HG02763 (cell line): ENCODE data around the gene TUBGCP3.
"Not testable (repeated sequence)": the region's sequence is repeated elsewhere in the genome, so short reads cannot be mapped to it uniquely, and the experiment has no call there.

Experiments used
- ATAC-seq: cut with Tn5 transposase; IDR thresholded peaks from one replicate; pipeline ENCODE4 v1.9.1; 2021; ENCODE audit warnings: mild to moderate bottlenecking, moderate library complexity; ENCODE audit not compliant: unreplicated experiment

The TUBGCP3 gene

DNA sequence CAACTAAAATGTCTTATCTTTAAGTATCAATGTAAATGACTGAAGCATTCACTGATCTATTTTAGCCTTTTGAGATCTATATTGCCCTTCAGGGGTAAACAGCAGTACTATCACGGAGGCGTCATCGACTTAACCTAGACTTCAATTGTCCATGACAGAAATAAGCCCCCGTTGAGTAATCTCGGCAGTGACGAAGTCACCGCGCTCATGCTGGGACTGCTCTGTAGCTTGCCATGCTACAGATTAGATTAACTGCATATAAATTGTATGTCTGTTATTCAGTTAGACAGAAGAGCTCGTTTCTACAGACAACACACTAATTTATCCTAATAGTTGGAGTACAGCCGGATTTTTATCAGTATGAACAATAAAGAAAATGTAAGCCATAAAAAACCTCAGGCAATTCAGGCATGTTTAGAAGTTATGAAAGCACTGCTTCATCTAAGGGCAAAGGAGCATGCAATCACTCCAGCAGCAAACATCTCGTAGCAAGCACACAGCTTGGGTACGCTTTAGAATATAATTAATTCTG, 56.6 kb downstream of the TUBGCP3 start:
- no peak for ATAC-seq

GRCh38 chr13:112530861-112531260, 57.1 kb downstream of the TUBGCP3 start:
- ATAC-seq: no peak

DNA sequence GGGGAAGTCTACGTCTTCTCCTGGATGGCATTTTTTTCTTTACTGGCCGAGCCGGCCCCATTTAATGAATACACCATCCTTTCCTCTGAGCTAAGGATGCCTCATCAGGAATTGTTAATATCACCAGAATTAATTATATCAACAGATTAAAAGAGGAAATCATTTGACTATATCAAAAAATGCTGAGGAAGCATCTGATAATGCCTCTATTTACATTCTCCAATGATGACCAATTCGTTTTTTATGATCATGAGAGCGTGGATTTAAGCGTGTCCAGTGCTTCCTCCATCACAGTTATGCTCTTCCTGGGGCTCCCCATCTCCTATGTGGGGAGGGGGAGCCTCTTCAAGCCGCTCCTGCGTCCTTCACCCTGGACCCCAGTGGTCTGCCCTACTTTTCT, 58.7 kb downstream of the TUBGCP3 start:
- no peak for ATAC-seq

GRCh38 chr13:112526146-112526853, 61.7 kb downstream of the TUBGCP3 start:
- ATAC-seq: no peak

DNA sequence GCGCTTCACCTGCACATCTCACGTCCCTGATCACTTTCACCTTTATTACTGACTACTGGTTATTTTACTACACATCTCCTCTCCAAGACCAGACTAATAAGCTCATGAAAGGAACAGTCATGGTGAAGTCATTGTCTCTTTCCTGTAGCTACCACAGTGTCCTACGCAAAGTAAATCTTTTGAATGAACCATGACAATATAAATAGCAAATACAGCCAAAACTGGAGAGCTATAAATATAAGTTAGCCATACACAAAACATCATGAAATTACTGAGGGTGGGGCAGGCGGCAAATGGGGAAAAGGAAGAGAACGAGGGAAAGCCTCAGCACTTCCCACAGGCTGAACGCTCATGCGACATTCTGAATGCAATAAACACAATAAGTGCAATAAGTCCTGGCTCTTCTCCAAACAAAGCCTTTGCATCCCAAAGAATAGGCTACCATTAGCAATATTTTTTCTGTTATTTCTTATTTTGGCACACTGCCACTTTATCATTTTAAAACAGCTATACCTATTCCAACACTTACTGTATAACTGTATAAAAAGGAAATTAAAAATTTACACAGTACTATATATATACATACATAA, 62.5 kb downstream of the TUBGCP3 start:
- no peak for ATAC-seq

DNA sequence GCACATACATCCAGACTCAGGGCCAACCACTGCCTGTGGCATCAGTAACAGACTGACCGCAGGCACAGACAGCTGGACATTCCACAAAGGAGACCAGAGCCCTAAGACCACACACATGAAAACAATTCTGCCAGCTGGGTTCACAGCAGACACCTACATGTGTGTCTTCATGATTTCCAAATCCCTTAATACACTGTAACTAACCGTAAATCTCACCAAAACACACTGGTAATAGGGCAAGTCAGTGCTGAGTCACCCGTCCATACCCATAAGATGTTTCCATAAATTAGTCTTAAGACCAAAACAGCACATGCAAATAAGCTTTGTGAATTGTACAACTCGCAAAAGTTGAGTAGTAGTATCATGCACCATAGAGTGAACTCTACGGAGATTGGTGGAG, 65.4 kb downstream of the TUBGCP3 start:
- ATAC-seq: no peak

- ATAC-seq: no peak
Observed at GRCh38 chr13:112521073-112521685, 66.8 kb downstream of the TUBGCP3 start.

GRCh38 chr13:112519517-112520060, 68.4 kb downstream of the TUBGCP3 start:
- ATAC-seq: no peak

GRCh38 chr13:112516218-112516617, 71.7 kb downstream of the TUBGCP3 start:
- no peak for ATAC-seq

DNA sequence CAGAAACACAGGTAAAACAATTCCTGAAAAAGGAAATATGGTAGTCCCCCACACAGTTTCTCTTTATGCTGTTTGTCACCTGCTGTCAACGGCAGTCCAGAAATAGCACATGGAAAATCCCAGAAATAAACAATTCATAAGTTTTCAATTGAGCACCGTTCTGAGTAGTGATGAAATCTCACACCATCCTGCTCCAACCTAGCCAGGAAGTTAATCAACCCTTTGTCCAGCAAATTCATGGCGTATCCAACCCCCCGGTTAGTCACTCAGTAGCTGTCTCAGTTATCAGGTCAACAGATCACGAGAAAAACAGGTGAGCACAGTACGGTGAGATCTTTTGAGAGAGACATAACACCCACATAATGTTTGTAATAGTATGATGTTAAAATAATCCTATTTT, 74.2 kb downstream of the TUBGCP3 start:
- ATAC-seq: no peak

DNA sequence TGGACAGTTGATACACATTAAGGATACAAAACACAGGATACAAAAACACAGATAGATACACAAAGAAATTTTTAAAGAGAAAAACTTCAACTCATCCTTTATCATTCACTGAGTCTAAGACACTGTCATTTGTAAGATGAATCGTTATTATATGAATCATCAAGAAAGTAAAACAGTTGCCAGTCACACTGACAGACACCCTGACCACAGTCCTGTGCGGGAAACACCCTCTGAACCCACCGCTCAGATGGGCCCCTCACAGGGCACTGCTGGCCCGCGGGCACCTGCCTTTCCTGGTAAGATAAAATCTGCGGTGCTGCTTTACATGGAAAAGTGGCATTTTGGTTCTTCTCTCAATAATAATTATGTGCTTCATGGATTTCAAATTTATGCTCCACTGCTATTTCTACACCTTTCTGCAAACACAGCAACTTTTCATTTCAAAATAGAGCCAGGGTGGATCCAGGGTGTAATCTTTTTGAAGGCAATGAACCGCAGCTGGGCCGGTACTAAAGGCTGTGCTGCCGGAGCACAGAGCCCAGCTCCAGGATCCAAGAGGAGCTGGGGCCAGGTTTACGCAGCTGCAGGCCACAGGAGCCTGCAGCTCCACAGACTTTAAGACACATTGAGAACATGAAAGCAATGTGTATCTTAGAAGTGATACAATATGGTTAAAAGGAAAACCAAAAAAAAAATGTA, 76.8 kb downstream of the TUBGCP3 start:
- no peak for ATAC-seq

- no peak for ATAC-seq
Observed at GRCh38 chr13:112510002-112510780, 77.8 kb downstream of the TUBGCP3 start.

DNA sequence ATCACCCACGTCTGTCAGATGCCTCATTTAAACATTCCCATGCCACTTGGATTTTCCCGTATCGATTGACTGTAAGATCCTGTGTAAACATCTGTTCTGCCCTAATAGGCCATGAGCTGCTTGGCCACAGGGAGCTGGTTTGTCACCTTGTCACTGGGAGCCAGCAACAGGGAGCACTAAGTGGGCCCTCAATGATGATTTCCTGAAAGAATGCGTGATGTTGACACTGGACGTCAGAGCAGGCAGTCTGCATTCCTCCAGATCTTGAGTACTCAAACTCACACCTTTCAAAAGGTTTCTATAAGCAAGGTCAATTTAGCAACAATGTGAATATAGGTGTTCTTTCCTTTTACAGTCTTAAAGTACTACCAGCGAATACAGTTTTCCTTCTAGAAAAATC, 78.8 kb downstream of the TUBGCP3 start:
- ATAC-seq: no peak

- ATAC-seq: no peak
Observed at GRCh38 chr13:112506046-112506445, 81.9 kb downstream of the TUBGCP3 start.

- no peak for ATAC-seq
Observed at GRCh38 chr13:112496166-112496565, 91.8 kb downstream of the TUBGCP3 start.

GRCh38 chr13:112495465-112495864, 92.5 kb downstream of the TUBGCP3 start:
- no peak for ATAC-seq

GRCh38 chr13:112489199-112489598, 98.8 kb downstream of the TUBGCP3 start:
- ATAC-seq: no peak

GRCh38 chr13:112488343-112489050, 99.5 kb downstream of the TUBGCP3 start:
- not testable (repeated sequence) for ATAC-seq

DNA sequence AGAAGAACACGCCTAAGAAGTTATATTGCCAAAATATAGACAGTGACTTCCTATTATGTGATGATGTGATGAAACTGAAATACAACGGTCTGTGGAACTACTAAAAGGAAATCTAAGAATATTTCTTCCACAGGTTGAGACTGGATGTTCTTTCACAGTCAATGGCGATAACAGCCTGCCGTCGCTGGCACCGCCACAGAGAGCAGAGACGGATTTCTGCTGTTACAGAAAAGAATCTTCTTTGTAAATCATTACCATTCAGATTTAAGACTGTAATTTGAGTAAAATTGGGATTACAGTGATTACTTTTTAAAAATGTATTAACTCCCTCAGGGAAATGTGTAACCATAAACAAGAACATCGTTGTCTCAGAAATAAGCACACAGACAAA, 100.8 kb downstream of the TUBGCP3 start:
- no peak for ATAC-seq
